HFF-Myc (cell line): Measurements from ENCODE around the gene SCGB3A2.

Experiments
- DNase-seq: peaks from one replicate; pipeline ENCODE4 v3.0.0-alpha.2; 2011; ENCODE audit warnings: low read depth; ENCODE audit errors: extremely low read depth
- H3K4me3 ChIP-seq: replicated peaks from 2 replicates; pipeline ENCODE4 v1.5.1; 2011; ENCODE audit warnings: low read depth, mild to moderate bottlenecking, control low read depth, low read length
- CTCF ChIP-seq: IDR thresholded peaks from 2 replicates; pipeline ENCODE4 v1.5.1; 2012; ENCODE audit warnings: mild to moderate bottlenecking, low read depth, low read length, control low read depth; ENCODE audit errors: missing control alignments

SCGB3A2 gene

GRCh38 chr5:147878066-147878759 lies at the start of gene SCGB3A2:
Gene SCGB3A2 (plus strand): TSS chr5:147878711. CDS start chr5:147878804, 93 bp downstream.
- no peak within 1 kb of the TSS for H3K4me3 ChIP-seq
- no peak for DNase-seq
- TF ChIP-seq CTCF: no peak

GRCh38 chr5:147830035-147830434 lies 48.5 kb upstream of the SCGB3A2 start:
- DNase-seq: no peak
- H3K4me3 ChIP-seq: no peak overlapping the region
- TF ChIP-seq CTCF: no peak

- no peak for DNase-seq
- no peak for TF ChIP-seq CTCF
- no peak within 1 kb of the TSS for H3K4me3 ChIP-seq
Observed at GRCh38 chr5:147831465-147831864, 47.0 kb upstream of the SCGB3A2 start, which contains the start of gene SPINK1. Gene SPINK1 (minus strand): TSS chr5:147831671. CDS start chr5:147831577, 94 bp downstream.

GRCh38 chr5:147832541-147832940 lies 46.0 kb upstream of the SCGB3A2 start:
- DNase-seq: no peak
- H3K4me3 ChIP-seq: no peak overlapping the region
- no peak for TF ChIP-seq CTCF

GRCh38 chr5:147835386-147835798 lies 43.1 kb upstream of the SCGB3A2 start:
- no peak overlapping the region for H3K4me3 ChIP-seq
- no peak for TF ChIP-seq CTCF
- DNase-seq: no peak

- DNase-seq: no peak
- no peak for TF ChIP-seq CTCF
- no peak overlapping the region for H3K4me3 ChIP-seq
Observed at GRCh38 chr5:147836439-147836838, 42.1 kb upstream of the SCGB3A2 start.

GRCh38 chr5:147842869-147843268 lies 35.6 kb upstream of the SCGB3A2 start:
- no peak for TF ChIP-seq CTCF
- no peak for DNase-seq

More at GRCh38 chr5:147842869-147843268, 35.6 kb upstream of the SCGB3A2 start:
- H3K4me3 ChIP-seq: no peak overlapping the region
